ENCODE measurements around the gene ARFGAP1.

DNA sequence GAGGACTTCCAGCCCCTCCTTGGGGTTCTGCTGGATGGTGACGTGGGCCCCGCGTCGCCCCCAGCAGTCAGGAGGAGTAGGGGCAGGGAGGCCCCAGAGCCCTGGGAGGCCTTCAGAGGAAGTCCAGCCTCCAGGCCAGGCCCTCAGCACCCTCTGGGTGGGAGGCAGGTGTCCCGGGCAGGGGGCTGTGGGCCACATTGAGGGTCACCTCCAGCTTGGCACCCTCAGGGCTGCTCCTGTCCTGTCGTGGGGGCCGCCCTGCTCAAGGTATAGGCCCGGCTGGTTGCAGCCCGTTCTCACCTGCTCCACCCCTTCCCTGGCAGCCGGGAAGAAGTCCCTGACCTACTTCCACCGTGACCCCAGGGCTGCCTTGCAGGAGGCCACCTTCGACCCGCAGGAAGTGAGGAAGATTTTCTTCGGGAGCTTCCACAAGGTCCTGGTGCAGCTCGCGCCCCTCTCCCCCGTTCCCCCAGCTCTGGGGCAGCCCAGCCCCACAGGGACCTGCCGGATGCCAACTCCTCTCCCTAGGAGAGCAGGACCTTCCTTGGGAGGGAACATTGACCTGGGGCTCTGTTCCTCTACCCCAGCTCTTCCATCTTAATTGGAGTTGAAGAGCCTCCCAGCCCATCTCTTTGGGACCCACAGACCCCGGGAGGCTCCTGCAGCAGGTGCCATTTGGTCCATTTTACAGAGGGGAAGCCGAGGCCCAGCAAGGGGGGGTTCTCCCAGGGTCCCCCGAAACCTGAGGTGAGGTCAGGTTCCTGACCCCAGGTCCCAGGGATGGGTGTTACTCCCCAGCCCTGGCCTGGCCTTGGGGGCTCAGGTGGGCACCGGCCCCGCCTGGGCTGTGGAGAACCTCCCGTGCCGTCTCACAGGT is 46.8 kb downstream of the ARFGAP1 start:
- no peak for TF ChIP-seq POLR2A (IDR thresholded peaks at IDR 0.05)
- no peak for TF ChIP-seq CTCF (IDR thresholded peaks at IDR 0.05)
